HL-60 (cell line): ENCODE results near the gene ARMC2.

Experiments used
- DNase-seq, 2 experiments: peaks; one replicate each; pipeline ENCODE4 v3.0.0-alpha.2; 2010 to 2020; ENCODE audit warnings: low read depth in 1 of 2, low spot score in 1 of 2
- H3K27ac ChIP-seq: fragments of 250-450 bp; sonication (Bioruptor Pico); replicated peaks from 2 replicates; pipeline ENCODE4 v1.5.1; 2020; ENCODE audit warnings: mild to moderate bottlenecking, moderate library complexity
- H3K27me3 ChIP-seq: fragments of 250-450 bp; sonication (Bioruptor Pico); 2 replicates; pipeline ENCODE4 v1.5.1; 2021; ENCODE audit warnings: mild to moderate bottlenecking, moderate library complexity; ENCODE audit not compliant: insufficient read depth, poor library complexity, severe bottlenecking
- H3K4me3 ChIP-seq: replicated peaks from 2 replicates; pipeline ENCODE4 v1.5.1; 2011; ENCODE audit warnings: mild to moderate bottlenecking, control low read depth, low read length; ENCODE audit not compliant: insufficient read depth
- GABPA ChIP-seq: IDR thresholded peaks from 2 replicates; pipeline ENCODE4 v1.6.1; 2012; ENCODE audit warnings: low read depth
- POLR2AphosphoS5 ChIP-seq: IDR thresholded peaks from 2 replicates; pipeline ENCODE4 v1.6.1; 2012; ENCODE audit warnings: low read depth
- SPI1 ChIP-seq: IDR thresholded peaks from 2 replicates; pipeline ENCODE4 v1.6.1; 2012; ENCODE audit warnings: low read depth, mild to moderate bottlenecking, borderline replicate concordance
- TF ChIP-seq, protein P1 (sequence below): IDR thresholded peaks from 2 replicates; pipeline ENCODE4 v1.6.1; 2012; ENCODE audit warnings: low read depth; ENCODE audit not compliant: insufficient replicate concordance
- TF ChIP-seq, protein P2 (sequence below): IDR thresholded peaks from one replicate; pipeline ENCODE4 v1.5.1; 2011; ENCODE audit warnings: low read length, control low read depth, inconsistent platforms; ENCODE audit not compliant: insufficient read depth

Gene ARMC2

DNA sequence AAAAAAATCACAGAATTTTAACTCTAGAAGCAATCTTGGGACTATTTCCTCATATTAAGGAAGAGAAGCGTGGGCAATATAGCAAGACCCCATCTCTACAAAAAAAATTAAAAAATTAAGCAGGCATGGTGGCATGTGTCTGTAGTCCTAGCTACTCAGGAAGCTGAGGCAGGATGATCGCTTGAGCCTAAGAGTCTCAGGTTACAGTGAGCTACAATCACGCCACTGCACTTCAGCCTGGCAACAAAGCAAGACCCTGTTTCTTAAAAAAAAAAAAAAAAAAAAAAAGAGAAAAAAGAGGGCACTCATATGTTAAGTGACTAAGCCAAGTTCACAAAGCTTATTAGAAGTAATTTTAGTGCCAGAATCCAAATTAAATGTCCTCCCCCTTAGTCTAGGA lies 145.7 kb downstream of the ARMC2 start:
- DNase-seq: no peak
- H3K27ac ChIP-seq: no peak overlapping the region
- H3K27me3 ChIP-seq: no peaks in the 10 kb centered on the region
- no peak overlapping the region for H3K4me3 ChIP-seq
- TF ChIP-seq, protein P1, sequence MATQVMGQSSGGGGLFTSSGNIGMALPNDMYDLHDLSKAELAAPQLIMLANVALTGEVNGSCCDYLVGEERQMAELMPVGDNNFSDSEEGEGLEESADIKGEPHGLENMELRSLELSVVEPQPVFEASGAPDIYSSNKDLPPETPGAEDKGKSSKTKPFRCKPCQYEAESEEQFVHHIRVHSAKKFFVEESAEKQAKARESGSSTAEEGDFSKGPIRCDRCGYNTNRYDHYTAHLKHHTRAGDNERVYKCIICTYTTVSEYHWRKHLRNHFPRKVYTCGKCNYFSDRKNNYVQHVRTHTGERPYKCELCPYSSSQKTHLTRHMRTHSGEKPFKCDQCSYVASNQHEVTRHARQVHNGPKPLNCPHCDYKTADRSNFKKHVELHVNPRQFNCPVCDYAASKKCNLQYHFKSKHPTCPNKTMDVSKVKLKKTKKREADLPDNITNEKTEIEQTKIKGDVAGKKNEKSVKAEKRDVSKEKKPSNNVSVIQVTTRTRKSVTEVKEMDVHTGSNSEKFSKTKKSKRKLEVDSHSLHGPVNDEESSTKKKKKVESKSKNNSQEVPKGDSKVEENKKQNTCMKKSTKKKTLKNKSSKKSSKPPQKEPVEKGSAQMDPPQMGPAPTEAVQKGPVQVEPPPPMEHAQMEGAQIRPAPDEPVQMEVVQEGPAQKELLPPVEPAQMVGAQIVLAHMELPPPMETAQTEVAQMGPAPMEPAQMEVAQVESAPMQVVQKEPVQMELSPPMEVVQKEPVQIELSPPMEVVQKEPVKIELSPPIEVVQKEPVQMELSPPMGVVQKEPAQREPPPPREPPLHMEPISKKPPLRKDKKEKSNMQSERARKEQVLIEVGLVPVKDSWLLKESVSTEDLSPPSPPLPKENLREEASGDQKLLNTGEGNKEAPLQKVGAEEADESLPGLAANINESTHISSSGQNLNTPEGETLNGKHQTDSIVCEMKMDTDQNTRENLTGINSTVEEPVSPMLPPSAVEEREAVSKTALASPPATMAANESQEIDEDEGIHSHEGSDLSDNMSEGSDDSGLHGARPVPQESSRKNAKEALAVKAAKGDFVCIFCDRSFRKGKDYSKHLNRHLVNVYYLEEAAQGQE: no peak
- TF ChIP-seq GABPA (no peak), POLR2AphosphoS5 (no peak), SPI1 (no peak)
- TF ChIP-seq, protein P2, sequence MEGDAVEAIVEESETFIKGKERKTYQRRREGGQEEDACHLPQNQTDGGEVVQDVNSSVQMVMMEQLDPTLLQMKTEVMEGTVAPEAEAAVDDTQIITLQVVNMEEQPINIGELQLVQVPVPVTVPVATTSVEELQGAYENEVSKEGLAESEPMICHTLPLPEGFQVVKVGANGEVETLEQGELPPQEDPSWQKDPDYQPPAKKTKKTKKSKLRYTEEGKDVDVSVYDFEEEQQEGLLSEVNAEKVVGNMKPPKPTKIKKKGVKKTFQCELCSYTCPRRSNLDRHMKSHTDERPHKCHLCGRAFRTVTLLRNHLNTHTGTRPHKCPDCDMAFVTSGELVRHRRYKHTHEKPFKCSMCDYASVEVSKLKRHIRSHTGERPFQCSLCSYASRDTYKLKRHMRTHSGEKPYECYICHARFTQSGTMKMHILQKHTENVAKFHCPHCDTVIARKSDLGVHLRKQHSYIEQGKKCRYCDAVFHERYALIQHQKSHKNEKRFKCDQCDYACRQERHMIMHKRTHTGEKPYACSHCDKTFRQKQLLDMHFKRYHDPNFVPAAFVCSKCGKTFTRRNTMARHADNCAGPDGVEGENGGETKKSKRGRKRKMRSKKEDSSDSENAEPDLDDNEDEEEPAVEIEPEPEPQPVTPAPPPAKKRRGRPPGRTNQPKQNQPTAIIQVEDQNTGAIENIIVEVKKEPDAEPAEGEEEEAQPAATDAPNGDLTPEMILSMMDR: no peak

DNA sequence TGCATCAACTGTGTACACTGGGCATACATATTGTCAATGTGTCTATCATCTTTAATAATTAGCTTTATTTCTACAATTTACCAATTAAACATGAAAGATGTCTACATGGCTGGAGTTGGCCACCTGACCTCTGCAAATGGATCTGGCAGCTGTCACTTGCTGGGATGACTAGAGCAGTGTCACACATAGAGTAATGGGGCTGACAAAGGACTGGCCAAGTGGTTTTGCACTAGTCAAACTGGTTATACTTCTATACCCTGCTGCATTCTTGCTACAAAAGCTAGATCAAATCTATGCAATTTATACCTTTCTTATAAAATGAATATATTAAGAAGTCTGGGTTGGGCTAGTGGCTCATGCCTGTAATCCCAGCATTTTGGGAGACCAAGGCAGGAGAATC lies 147.1 kb downstream of the ARMC2 start:
- no peak overlapping the region for H3K27ac ChIP-seq
- no peak for DNase-seq

DNA sequence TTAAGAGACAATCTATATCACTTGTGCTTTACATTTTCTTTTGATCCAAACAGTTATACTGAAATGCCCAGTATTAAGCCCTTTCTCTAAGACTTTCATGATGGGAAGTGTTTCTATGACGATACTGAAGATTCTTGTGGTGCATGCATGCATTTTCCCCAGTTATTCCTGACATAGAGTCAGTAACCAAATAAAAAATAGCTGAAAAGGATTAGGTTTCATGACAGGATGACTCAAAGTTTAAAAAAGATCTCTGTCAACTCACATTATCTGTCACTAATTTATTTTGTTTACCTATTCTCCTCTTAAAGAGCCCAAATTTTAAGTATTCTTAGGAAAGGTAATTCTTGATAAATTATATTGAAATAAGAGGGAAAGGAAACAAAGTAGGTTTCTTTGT lies 148.0 kb downstream of the ARMC2 start:
- H3K27ac ChIP-seq: no peak overlapping the region
- no peak for DNase-seq
- H3K27me3 ChIP-seq: no peaks in the 10 kb centered on the region
- TF ChIP-seq POLR2AphosphoS5: no peak
- TF ChIP-seq, protein P1: no peak
- TF ChIP-seq, protein P2: no peak
- no peak for TF ChIP-seq GABPA
- TF ChIP-seq SPI1: no peak
- no peak overlapping the region for H3K4me3 ChIP-seq

More for the DNA sequence above, 147.1 kb downstream of the ARMC2 start:
- TF ChIP-seq SPI1: no peak
- Histone ChIP-seq H3K27me3 (no peaks in the 10 kb centered on the region), H3K4me3 (no peak overlapping the region)

DNA sequence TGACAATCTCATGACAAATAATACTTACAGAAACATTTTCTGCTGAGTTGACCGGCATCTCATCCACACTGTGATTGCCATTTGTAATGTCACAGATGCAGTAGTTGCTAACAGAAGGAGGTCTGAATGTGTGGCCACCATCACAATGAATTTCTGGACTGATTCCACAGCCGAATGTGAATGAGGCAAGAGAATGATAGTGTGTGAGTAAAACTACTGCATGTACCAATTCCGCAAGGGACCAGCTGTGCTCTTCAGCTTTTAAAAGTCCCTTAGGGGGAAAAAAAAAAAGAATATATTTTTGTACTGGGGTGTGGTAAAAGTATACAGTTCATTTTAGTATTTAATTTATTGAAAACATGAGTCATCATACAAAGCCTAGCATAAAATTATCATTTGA lies 150.3 kb downstream of the ARMC2 start:
- no peak overlapping the region for H3K27ac ChIP-seq
- no peak overlapping the region for H3K4me3 ChIP-seq
- TF ChIP-seq, protein P2: no peak
- TF ChIP-seq, protein P1: no peak
- TF ChIP-seq SPI1 (no peak), POLR2AphosphoS5 (no peak), GABPA (no peak)
- DNase-seq: no peak
- H3K27me3 ChIP-seq: no peaks in the 10 kb centered on the region
